ENCODE results near the gene AMY2B.

DNA sequence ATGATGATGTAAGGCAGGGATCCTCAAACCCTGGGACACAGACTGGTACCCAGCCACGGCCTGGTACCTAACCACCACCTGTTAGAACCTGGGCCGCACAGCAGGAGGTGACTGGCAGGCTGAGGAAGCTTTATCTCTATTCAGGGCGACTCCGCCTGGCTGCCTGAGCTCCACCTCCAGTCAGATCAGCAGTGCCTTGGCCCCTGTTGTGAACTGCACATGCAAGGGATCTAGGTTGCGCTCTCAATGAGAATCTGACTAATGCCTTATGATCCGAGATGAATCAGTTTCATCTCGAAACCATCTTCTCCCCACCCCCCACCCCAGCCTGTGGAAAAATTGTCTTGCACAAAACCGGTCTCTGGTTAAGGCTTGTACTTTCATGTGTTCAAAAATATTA, 41.6 kb upstream of the AMY2B start:
- no peak for TF ChIP-seq YY1 (IDR thresholded peaks at IDR 0.05; ENCODE audit: low read depth)
- TF ChIP-seq MAX (IDR thresholded peaks at IDR 0.05) = no peak
- TF ChIP-seq TAF1 (IDR thresholded peaks at IDR 0.05; ENCODE audit: low read depth) = no peak
- no peak for TF ChIP-seq REST (IDR thresholded peaks at IDR 0.05; ENCODE audit: low read depth)
- TF ChIP-seq FOXM1 (IDR thresholded peaks at IDR 0.05; ENCODE audit: borderline replicate concordance, low read depth) = no peak
